HUES6 (cell line): ENCODE measurements around the gene COG4.

Source experiments
- H3K27ac ChIP-seq: 2 replicates; pipeline ENCODE4 v1.7.0; 2013; ENCODE audit warnings: low read depth, mild to moderate bottlenecking, low read length, inconsistent platforms
- H3K27me3 ChIP-seq: 2 replicates; pipeline ENCODE4 v1.6.1; 2013; ENCODE audit warnings: low read length; ENCODE audit not compliant: control insufficient read depth, insufficient read depth
- H3K36me3 ChIP-seq: 2 replicates; pipeline ENCODE4 v1.6.1; 2013; ENCODE audit warnings: low read length; ENCODE audit not compliant: control insufficient read depth, insufficient read depth
- H3K4me1 ChIP-seq: 2 replicates; pipeline ENCODE4 v1.6.1; 2013; ENCODE audit warnings: low read length; ENCODE audit not compliant: control insufficient read depth, insufficient read depth
- H3K4me3 ChIP-seq: 2 replicates; pipeline ENCODE4 v1.5.1; 2013; ENCODE audit warnings: low read depth, low read length
- H3K9ac ChIP-seq: one replicate; pipeline ENCODE4 v1.6.1; 2013; ENCODE audit warnings: mild to moderate bottlenecking, low read length
- H3K9me3 ChIP-seq: 2 replicates; pipeline ENCODE4 v1.6.1; 2013; ENCODE audit warnings: low read depth, low read length; ENCODE audit not compliant: control insufficient read depth, insufficient read depth

COG4 gene

DNA sequence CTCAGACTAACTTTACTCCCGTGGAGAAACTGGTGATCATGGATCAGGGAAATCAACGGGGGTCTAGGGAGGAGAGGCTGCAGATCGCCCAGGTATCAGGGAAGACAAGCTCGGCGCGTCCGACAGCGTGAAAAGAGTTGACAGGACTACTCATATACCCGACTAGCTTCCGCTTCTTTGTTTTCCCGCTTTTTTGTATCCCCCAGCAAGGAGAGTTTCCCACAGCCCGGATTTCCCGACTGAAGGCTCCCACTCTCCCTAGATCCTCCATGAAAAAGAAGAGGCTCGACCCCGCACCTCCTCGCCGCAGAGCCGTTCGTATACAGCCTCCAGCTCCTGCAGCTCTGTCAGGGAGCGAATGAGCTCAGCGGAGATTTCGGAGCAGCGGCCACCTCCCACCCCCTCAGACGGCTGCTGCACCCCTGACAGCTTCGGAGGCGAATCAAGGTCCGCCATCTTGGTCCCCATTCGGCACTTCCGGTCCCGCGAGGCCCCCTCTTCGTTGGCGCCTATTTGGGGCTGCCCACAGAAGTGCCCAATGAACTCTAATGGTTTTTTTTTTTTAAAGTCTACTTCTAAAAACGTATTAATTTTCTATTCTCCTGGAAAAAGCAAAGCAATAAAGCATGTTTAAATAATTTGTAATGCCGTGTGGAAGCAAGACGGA is at the start of gene COG4:
Gene COG4, minus strand, starts transcription at position 479 of the 667 bp plus-strand sequence. Its CDS starts 11 bp downstream, at position 468.
- H3K27me3 ChIP-seq = no peaks in the 10 kb centered on the region
- peak within 1 kb of the TSS; percentile 87 for H3K4me3 ChIP-seq
- H3K9me3 ChIP-seq = no peaks in the 10 kb centered on the region
- peak within 1 kb of the TSS; percentile 97 for H3K9ac ChIP-seq
- H3K27ac ChIP-seq = peak within 1 kb of the TSS; percentile 97
- peaks cover 12% of the 10 kb centered on the region for H3K4me1 ChIP-seq
- H3K36me3 ChIP-seq = peaks cover 31% of the 10 kb centered on the region

DNA sequence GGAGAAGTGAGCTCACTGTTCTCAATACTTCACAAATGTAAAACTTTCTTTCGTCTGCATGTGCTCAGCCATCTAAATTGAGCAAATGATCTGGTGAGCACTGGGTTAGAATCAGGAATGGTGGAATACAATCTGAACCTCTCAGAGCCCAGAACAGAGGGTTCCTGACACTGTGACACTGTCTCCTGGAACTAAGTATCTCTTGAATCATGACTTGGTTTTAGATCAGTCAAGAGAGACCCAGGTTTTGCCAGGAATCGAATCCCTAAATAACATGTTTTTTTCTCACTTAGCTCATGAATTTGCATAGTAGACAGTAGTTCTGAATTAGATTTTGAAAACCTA is 49.5 kb upstream of the COG4 start:
- no peaks in the 10 kb centered on the region for H3K9me3 ChIP-seq
- no peaks in the 10 kb centered on the region for H3K27me3 ChIP-seq
- H3K4me3 ChIP-seq = no peak overlapping the region
- no peak overlapping the region; the same call in 1 of the 2 replicates for H3K27ac ChIP-seq
- no peak overlapping the region for H3K9ac ChIP-seq
- no peaks in the 10 kb centered on the region for H3K4me1 ChIP-seq
- peaks cover 73% of the 10 kb centered on the region for H3K36me3 ChIP-seq

DNA sequence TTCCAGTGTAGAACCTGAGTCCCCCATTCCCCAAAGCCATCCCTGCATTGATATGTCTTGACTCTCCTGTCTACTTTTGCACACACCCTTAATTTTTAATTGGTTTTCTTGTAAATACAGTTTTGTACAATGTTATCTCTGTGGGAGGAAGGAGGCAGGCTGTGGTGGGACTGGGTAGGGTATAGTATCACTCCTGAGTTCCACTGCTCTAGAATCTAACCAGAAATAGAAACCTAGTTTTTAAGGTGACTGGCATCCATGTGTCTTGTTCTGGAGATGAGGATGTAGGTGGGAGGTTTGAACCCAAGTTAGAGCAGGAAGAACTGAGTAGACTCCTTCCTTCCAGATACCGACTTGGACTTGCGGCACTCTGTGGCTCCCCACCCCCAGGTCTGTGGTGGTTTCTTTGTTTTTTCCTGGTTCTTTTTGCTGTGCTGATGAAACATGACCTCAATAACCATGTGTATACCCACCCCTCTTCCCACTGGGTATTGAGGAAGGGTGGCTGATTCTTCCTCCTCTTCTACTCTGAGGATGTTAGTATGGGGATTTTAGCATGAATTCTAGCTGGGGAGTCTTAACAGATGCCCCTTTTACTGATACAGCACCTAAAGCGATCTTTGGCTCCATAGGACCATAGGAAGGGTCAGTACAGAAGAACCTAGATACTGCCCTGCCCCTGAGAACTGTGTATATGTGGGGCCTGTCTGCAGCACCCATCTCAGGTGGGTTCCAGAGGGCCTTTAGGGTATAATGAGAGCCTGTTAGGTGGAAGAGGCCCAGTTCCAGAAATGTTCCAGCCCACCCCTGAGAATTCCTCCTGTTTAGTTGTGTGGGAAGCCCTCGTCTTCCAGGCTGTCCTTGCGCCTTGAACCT is 48.9 kb upstream of the COG4 start:
- Histone ChIP-seq H3K4me1 (no peaks in the 10 kb centered on the region), H3K27me3 (no peaks in the 10 kb centered on the region)

DNA sequence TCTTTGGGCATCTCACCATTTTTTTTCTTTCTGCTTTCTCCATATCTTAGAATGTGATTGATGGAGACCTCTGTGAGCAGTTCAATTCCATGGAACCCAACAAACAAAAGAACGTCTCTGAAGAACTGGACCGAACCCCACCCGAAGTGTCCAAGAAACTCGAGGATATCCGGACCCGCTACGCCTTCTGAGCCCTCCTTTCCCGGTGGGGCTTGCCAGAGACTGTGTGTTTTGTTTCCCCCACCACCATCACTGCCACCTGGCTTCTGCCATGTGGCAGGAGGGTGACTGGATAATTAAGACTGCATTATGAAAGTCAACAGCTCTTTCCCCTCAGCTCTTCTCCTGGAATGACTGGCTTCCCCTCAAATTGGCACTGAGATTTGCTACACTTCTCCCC is 48.3 kb upstream of the COG4 start:
- Histone ChIP-seq H3K36me3 (peaks cover 86% of the 10 kb centered on the region), H3K9me3 (no peaks in the 10 kb centered on the region), H3K4me3 (no peak overlapping the region), H3K27me3 (no peaks in the 10 kb centered on the region), H3K9ac (no peak overlapping the region), H3K4me1 (no peaks in the 10 kb centered on the region), H3K27ac (no peak overlapping the region)

More for the DNA sequence above, 48.9 kb upstream of the COG4 start:
- no peak overlapping the region for H3K9ac ChIP-seq
- H3K36me3 ChIP-seq = peaks cover 79% of the 10 kb centered on the region
- H3K9me3 ChIP-seq = no peaks in the 10 kb centered on the region
- no peak overlapping the region for H3K4me3 ChIP-seq
- H3K27ac ChIP-seq = no peak overlapping the region; the same call in 1 of the 2 replicates

DNA sequence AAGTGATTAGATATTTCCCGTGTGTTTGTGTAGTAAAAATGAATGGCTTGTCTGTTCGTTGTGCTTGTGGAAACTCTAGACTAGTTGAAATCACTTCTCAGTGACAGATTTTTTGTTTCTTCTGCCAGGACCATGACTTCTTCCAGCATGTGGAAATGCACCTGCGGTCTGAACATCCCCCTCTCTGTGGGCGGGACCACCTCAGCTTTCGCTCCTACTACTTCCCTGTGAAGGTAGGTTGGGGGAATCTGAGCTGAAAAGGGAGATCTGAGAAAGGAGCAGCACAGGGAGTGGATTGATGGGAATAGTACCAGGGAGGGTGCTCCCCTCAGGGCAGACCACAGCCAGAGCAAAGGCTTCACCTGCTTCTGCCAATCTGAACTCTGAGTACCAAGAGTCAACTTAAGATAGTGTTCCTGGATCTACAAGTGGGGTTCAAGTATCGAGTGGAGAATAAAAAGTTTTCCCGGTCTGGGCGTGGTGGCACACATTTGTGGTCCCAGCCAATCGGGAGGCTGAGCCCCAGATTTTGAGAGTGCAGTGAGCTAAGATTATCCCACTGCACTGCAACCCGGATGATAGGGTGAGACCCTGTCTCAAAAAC is 47.7 kb upstream of the COG4 start:
- H3K4me1 ChIP-seq = no peaks in the 10 kb centered on the region
- H3K36me3 ChIP-seq = peaks cover 92% of the 10 kb centered on the region
- no peak overlapping the region for H3K4me3 ChIP-seq
- H3K27ac ChIP-seq = no peak overlapping the region
- H3K9ac ChIP-seq = no peak overlapping the region
- no peaks in the 10 kb centered on the region for H3K9me3 ChIP-seq
- no peaks in the 10 kb centered on the region for H3K27me3 ChIP-seq

DNA sequence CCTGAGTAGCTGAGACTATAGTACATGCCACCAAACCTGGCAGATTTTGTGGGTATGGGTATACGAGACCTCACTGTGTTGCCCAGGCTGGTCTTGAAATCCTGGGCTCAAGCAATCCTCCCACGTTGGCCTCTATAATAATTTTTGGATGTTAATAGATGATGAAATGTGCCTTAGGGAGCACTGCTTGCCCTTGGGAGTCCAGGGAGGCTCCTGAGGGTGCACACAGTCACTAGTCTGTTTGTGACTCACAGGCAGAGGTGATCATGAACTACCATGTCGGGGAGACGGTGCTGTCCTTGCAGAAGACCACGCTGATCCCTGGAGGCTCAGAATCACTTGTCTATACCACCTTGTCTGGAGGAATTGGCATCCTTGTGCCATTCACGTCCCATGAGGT is 46.4 kb upstream of the COG4 start:
- Histone ChIP-seq H3K9ac (no peak overlapping the region), H3K4me3 (no peak overlapping the region), H3K27me3 (no peaks in the 10 kb centered on the region), H3K27ac (no peak overlapping the region), H3K4me1 (no peaks in the 10 kb centered on the region), H3K36me3 (peaks cover 99% of the 10 kb centered on the region), H3K9me3 (no peaks in the 10 kb centered on the region)

- Histone ChIP-seq H3K4me1 (no peaks in the 10 kb centered on the region), H3K36me3 (peaks cover 100% of the 10 kb centered on the region), H3K4me3 (no peak overlapping the region), H3K27ac (no peak overlapping the region), H3K27me3 (no peaks in the 10 kb centered on the region), H3K9ac (no peak overlapping the region), H3K9me3 (no peaks in the 10 kb centered on the region)
These were observed 45.4 kb upstream of the COG4 start for GRCh38 chr16:70568601-70569237.

- Histone ChIP-seq H3K27me3 (no peaks in the 10 kb centered on the region), H3K4me1 (no peaks in the 10 kb centered on the region), H3K4me3 (no peak overlapping the region), H3K27ac (no peak overlapping the region), H3K9me3 (no peaks in the 10 kb centered on the region), H3K9ac (no peak overlapping the region), H3K36me3 (peaks cover 100% of the 10 kb centered on the region)
These were observed 41.7 kb upstream of the COG4 start for GRCh38 chr16:70565053-70565452.

DNA sequence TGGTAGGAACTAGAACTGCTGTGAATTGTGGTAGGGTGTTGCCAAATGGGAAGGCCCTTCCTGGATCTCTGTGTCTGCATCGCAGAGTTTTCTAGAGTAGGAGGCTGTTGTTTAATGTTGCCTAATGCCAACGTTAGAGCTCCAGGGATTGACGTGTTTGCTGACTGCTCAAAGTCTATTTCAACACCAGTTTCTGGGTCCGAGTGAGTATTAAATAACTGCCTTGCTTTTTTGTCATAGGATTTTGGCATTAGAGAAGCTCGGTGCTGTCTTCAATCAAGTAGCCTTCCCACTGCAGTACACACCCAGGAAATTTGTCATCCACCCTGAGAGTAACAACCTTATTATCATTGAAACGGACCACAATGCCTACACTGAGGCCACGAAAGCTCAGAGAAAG is 40.3 kb upstream of the COG4 start:
- H3K4me1 ChIP-seq = no peaks in the 10 kb centered on the region
- no peak overlapping the region for H3K9ac ChIP-seq
- H3K4me3 ChIP-seq = no peak overlapping the region
- no peaks in the 10 kb centered on the region for H3K27me3 ChIP-seq
- peaks cover 99% of the 10 kb centered on the region for H3K36me3 ChIP-seq
- H3K27ac ChIP-seq = no peak overlapping the region
- no peaks in the 10 kb centered on the region for H3K9me3 ChIP-seq

- no peak overlapping the region for H3K27ac ChIP-seq
- peaks cover 99% of the 10 kb centered on the region for H3K36me3 ChIP-seq
- no peak overlapping the region for H3K4me3 ChIP-seq
- no peaks in the 10 kb centered on the region for H3K9me3 ChIP-seq
- H3K27me3 ChIP-seq = no peaks in the 10 kb centered on the region
- H3K9ac ChIP-seq = no peak overlapping the region
- H3K4me1 ChIP-seq = no peaks in the 10 kb centered on the region
These were observed 38.3 kb upstream of the COG4 start for GRCh38 chr16:70561623-70562022.
